HUES48 (cell line): ENCODE data around the gene BARX1.
"Not testable (repeated sequence)": the region's sequence is repeated elsewhere in the genome, so short reads cannot be mapped to it uniquely, and the experiment has no call there.

Experiments
- H3K27ac ChIP-seq: one replicate; pipeline ENCODE4 v1.7.0; 2013; ENCODE audit warnings: low read depth, low read length, inconsistent platforms
- H3K27me3 ChIP-seq: 2 replicates; pipeline ENCODE4 v1.6.1; 2013; ENCODE audit warnings: mild to moderate bottlenecking, low read length; ENCODE audit not compliant: control insufficient read depth, insufficient read depth
- H3K36me3 ChIP-seq: 2 replicates; pipeline ENCODE4 v1.6.1; 2013; ENCODE audit warnings: low read length; ENCODE audit not compliant: control insufficient read depth, insufficient read depth
- H3K4me1 ChIP-seq: 2 replicates; pipeline ENCODE4 v1.6.1; 2013; ENCODE audit warnings: mild to moderate bottlenecking, low read length; ENCODE audit not compliant: control insufficient read depth, insufficient read depth
- H3K4me3 ChIP-seq: 2 replicates; pipeline ENCODE4 v1.5.1; 2013; ENCODE audit warnings: mild to moderate bottlenecking, low read depth, low read length
- H3K9ac ChIP-seq: 2 replicates; pipeline ENCODE4 v1.6.1; 2013; ENCODE audit warnings: mild to moderate bottlenecking, low read depth, low read length, moderate library complexity
- H3K9me3 ChIP-seq: 2 replicates; pipeline ENCODE4 v1.6.1; 2013; ENCODE audit warnings: low read length; ENCODE audit not compliant: control insufficient read depth, insufficient read depth

BARX1 gene

DNA sequence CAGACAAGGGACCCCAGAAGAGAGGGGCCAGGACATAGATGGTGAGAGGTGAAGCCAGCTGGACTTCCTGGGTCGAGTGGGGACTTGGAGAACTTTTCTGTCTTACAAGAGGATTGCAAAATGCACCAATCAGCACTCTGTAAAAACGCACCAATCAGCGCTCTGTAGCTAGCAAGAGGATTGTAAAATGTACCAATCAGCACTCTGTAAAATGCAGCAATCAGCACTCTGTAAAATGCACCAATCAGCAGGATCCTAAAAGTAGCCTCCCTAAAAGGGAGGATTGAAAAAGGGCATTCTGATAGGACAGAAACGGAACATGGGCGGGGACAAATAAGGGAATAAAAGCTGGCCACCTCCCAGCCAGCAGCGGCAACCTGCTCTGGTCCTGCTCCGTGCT lies 15.6 kb downstream of the BARX1 start:
- not testable (repeated sequence) for H3K4me3 ChIP-seq, H3K36me3 ChIP-seq, H3K9ac ChIP-seq, H3K9me3 ChIP-seq, H3K27ac ChIP-seq, H3K4me1 ChIP-seq
- H3K27me3 ChIP-seq, result peaks cover 42% of the 10 kb centered on the region

DNA sequence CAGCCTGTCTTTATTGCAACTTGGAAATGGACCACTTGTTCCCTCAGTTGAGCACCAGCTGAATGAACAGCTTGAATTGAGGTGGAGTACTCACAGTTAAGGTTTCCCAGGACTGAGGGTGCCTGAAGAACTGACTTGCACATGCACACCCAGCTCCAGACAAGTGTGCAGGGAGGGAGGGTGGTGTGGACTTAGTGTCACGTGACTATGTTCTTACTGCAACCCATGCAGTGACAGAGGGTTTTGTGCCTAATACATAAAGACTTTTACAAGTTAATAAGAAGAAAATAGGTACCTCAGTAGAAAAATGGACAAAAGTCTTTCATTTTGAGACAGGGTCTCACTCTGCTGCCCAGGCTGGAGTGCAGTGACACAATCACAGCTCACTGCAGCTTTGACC lies 18.0 kb downstream of the BARX1 start:
- Histone ChIP-seq H3K9ac (no peak overlapping the region), H3K9me3 (no peaks in the 10 kb centered on the region), H3K36me3 (no peaks in the 10 kb centered on the region), H3K27ac (no peak overlapping the region), H3K4me3 (no peak overlapping the region), H3K4me1 (no peaks in the 10 kb centered on the region), H3K27me3 (peaks cover 18% of the 10 kb centered on the region)

DNA sequence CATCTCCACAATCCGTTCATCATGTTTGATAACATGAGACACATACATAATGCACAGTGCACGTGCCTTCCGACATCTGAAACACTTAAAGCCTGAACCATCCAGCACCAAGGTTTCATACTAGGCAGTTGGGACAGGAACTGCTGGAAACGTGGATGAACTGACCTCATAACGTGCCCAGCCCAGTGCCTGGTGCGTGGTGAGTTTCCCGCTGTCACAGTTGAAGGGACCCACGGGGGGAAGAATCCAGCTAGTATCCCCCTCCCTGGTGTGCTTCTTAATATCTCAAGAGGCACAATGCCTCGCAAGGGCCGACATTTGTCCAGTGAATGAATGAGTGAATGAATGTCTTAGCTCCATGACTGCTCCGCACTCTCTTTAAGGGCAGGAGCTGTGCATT lies 23.2 kb downstream of the BARX1 start:
- no peaks in the 10 kb centered on the region for H3K36me3 ChIP-seq
- no peaks in the 10 kb centered on the region for H3K4me1 ChIP-seq
- 0 out of 2 replicates have a peak, but pooled peaks cover 2% of the 10 kb centered on the region for H3K27me3 ChIP-seq
- H3K9ac ChIP-seq, result no peak overlapping the region
- no peak overlapping the region for H3K27ac ChIP-seq
- no peaks in the 10 kb centered on the region for H3K9me3 ChIP-seq
- no peak overlapping the region for H3K4me3 ChIP-seq

DNA sequence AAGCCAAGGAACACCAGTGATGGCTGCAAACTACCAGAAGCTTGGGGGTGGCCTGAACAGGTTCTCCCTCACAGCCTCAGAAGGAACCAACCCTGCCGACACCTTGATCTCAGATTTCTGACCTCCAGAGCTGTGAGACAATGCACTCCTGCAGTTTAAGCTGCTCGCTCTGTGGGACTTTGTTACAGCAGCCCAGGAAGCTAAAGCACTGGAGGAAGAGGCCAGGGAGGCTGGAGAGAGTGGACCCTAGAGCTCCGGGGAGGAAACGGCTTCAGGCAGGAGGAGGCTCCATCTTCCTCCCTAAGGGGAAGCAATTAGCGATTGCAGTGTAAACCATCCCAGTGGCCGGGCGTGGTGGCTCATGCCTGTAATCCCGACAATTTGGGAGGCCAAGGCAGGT lies 25.1 kb downstream of the BARX1 start:
- H3K27me3 ChIP-seq, result 0 out of 2 replicates have a peak, but pooled peaks cover 2% of the 10 kb centered on the region
- H3K36me3 ChIP-seq, result no peaks in the 10 kb centered on the region
- no peaks in the 10 kb centered on the region for H3K9me3 ChIP-seq
- H3K4me3 ChIP-seq, result no peak overlapping the region
- no peaks in the 10 kb centered on the region for H3K4me1 ChIP-seq
- H3K9ac ChIP-seq, result no peak overlapping the region
- no peak overlapping the region for H3K27ac ChIP-seq

DNA sequence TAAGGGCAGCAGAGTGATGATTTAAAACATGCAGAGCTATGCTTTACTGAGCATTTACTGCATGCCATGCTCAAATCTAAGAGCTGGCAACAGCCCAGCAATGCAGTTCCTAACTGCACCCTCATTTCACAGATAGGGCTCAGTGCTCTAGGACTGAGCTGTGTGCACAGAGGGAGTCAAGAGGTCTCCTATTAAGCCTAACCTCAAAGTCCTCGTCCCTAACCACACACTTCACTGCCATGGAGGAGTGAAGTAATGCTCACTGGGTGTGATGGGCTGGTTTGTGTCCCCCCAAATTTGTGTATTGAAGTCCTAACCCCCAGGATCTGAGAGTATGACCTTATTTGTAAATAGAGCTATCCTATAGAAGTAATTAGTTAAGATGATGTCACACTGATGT lies 25.9 kb downstream of the BARX1 start:
- H3K36me3 ChIP-seq, result no peaks in the 10 kb centered on the region
- H3K27me3 ChIP-seq, result 0 out of 2 replicates have a peak, but pooled peaks cover 2% of the 10 kb centered on the region
- H3K27ac ChIP-seq, result no peak overlapping the region
- no peak overlapping the region for H3K9ac ChIP-seq
- H3K9me3 ChIP-seq, result no peaks in the 10 kb centered on the region
- H3K4me1 ChIP-seq, result no peaks in the 10 kb centered on the region
- H3K4me3 ChIP-seq, result no peak overlapping the region

DNA sequence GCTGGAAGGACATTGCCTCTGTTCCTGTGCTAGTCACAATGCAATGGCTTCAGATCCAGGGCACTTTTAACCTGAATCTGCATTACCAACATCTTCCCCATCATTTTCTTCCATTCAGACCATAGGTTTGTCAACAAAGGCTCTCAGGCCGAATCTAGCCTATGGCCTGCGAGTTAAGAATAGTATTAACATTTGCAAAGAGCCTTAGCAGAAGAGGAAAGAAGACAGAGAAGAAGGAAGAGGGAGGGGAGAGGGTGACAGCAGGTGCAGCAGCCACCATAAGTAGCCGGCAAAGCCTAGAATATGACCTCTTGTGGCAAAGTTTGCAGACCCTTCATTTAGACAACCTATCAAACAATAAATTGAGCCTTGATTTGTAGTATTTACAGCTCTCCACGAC lies 32.6 kb downstream of the BARX1 start:
- Histone ChIP-seq H3K4me1 (no peaks in the 10 kb centered on the region; the same call in 1 of the 2 replicates), H3K4me3 (no peak overlapping the region), H3K27ac (no peak overlapping the region), H3K9ac (no peak overlapping the region), H3K9me3 (no peaks in the 10 kb centered on the region), H3K27me3 (no peaks in the 10 kb centered on the region), H3K36me3 (no peaks in the 10 kb centered on the region)

DNA sequence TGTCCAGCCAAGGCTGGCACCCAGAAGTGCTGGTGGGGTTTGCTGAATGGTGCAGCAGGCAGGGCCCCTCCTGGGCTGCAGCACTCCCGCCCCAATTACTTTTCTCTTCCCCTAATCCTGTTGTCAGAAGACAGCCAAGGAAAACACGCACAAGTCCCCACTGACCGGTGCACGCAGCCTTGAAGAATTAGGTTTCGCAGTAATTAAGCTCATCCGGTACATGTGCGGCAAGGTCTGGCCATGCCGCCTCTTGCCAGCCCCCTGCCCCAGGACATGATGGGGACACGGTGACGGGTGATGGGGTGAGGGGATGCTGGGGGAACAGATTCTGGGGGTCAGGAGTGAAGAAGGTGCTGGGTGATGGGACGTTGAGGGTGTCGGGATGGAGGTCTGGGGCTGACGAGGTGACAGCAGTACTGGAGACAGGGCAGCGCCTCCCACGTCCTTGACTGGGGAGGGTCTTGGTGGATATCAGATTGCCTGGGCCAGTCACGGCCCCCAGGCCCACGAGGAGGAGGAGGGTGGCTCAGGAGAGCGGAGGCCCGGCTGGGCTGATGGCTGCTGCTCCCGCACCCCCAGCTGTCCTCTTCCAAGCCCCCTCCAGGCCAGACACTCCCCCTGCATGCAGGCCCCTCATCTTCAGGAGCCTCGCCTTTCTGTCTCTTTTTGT lies 34.9 kb downstream of the BARX1 start:
- Histone ChIP-seq H3K27me3 (no peaks in the 10 kb centered on the region), H3K4me1 (no peaks in the 10 kb centered on the region; the same call in 1 of the 2 replicates)

DNA sequence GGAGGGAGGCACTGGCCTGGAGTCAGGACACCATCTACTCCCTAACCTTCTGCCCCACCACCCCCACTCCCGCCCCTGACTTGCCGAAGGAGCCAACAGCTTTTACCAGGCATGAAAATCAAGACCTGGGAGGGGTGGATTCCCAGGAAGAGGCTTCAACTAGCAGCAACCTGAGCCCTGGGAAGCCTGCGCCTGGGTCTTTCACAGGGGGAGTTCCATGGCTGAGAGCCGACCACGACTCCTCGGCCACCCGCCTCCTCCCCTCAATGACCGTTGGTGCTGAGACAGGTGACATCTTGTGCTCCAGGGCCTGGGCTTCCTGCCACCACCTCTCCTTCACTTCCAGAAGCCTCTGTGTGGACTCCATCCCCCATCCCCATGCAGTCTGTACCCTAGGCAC lies 37.1 kb downstream of the BARX1 start:
- Histone ChIP-seq H3K9ac (no peak overlapping the region), H3K4me1 (no peaks in the 10 kb centered on the region), H3K36me3 (no peaks in the 10 kb centered on the region), H3K9me3 (no peaks in the 10 kb centered on the region), H3K27ac (no peak overlapping the region), H3K27me3 (no peaks in the 10 kb centered on the region), H3K4me3 (no peak overlapping the region)

More for the DNA sequence above, 34.9 kb downstream of the BARX1 start:
- H3K4me3 ChIP-seq, result no peak overlapping the region
- no peaks in the 10 kb centered on the region for H3K9me3 ChIP-seq
- H3K36me3 ChIP-seq, result no peaks in the 10 kb centered on the region
- no peak overlapping the region for H3K9ac ChIP-seq
- no peak overlapping the region for H3K27ac ChIP-seq

DNA sequence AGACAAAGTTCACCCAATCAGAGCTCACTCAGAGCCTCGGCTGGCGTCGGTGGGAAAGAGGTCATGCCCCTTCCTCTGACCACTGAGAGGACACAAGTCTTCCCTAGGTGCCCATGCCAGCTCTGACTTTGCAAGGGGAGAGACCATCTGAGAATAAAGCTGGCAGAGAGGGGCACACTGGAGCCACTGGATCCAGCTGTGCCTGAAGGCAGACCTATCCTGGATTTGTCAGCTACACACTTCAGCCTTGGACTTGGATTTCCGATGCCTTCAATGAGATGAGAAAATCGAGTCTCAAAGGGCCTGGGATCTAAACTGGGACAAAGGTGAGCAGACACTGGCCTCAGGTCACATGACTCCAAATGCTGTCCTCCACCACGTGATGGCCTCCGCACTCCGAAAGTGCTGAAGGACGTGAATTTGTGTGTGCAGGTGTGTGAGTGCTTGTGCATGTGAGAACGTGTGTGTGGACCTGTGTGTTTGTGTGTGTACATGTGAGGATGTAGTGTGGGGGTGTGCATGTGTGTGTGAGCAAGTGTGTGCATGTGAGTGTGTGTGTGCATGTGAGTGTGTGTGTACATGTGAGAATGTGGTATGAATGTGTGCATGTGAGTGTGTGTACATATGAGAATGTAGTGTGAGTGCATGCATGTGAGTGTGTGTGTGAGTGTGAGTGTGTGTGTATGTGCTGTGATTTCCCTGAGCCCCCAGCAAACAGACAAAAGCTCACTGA lies 37.9 kb downstream of the BARX1 start:
- Histone ChIP-seq H3K27ac (no peak overlapping the region), H3K36me3 (no peaks in the 10 kb centered on the region), H3K4me1 (no peaks in the 10 kb centered on the region; the same call in 1 of the 2 replicates), H3K9me3 (no peaks in the 10 kb centered on the region), H3K9ac (no peak overlapping the region), H3K27me3 (no peaks in the 10 kb centered on the region), H3K4me3 (no peak overlapping the region)

DNA sequence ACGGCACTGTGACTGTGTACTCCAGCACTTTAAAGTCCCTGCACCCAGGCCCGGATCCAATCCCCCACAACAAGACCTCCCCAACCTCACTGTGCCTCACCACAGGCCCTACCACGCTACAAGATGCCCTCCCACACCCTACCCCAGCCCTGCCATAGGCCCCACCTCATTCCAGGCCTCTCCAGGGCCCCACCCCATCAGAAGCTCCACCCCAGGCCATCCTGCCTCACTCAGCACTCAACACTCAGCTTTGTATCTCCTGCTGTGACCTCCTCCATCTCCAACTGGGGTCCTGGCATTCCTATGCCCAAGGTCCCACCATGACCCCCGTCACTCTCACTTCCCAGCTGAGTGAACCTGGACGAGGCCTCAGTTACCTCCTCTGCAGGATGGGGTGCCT lies 38.8 kb downstream of the BARX1 start:
- Histone ChIP-seq H3K27ac (no peak overlapping the region), H3K4me1 (peaks cover 4% of the 10 kb centered on the region; the same call in 1 of the 2 replicates), H3K9ac (no peak overlapping the region), H3K27me3 (no peaks in the 10 kb centered on the region), H3K9me3 (no peaks in the 10 kb centered on the region), H3K4me3 (no peak overlapping the region), H3K36me3 (no peaks in the 10 kb centered on the region)

DNA sequence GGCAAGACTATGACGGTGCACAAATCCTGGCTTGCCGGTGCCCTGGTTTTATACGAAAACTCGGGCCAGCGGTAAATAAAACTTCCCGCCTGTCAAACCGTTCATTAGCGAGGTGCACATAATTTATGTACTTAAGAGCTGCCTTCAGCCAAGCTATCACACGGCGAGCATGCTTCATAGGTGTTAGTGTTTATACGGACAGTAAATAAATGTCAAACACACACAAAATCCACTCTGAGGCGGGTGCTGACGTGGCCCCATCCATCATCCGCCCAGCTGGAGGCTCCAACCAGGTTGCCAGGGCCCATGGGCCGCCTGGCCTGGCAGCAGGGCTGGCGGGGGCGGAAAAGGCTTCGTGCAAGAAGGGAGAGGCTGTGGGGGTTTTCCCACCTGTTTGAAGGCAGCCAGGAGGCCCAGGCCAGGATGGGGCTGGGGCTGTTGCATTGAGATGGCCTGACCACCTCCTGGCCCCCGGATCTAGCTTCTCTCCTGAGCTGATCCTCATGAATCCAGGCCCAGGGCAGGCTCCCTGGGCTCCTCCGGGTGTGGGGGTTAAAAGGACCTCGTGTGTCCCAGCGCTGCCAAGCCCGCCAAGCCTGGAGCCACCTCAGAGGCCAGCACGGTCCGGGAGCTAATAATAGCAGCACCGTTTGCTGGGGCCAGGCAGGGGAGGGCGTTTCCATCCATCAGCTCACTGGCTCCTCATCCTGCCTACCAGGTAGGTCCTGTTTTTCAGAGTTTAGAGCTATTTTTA lies 43.2 kb downstream of the BARX1 start:
- Histone ChIP-seq H3K9ac (no peak overlapping the region), H3K4me3 (no peak overlapping the region), H3K36me3 (no peaks in the 10 kb centered on the region), H3K27me3 (no peaks in the 10 kb centered on the region), H3K9me3 (no peaks in the 10 kb centered on the region), H3K4me1 (peaks cover 4% of the 10 kb centered on the region; the same call in 1 of the 2 replicates), H3K27ac (no peak overlapping the region)
